Activated T-helper 1 cell treated with anti-CD3 and anti-CD28 coated beads, Interleukin-2, amount 50 U/mL, for 16 hours (primary cell): ENCODE results near the gene TBC1D22B.
"Not testable (repeated sequence)": the region's sequence is repeated elsewhere in the genome, so short reads cannot be mapped to it uniquely, and the experiment has no call there.

ENCODE experiments used
- DNase-seq, 2 donors: peaks; one replicate each; pipeline ENCODE4 v3.0.0-alpha.2; 2020; ENCODE audit warnings: low read depth in 1 of 2, low spot score in 1 of 2

Gene TBC1D22B

GRCh38 chr6:37302086-37302686 is 44.6 kb downstream of the TBC1D22B start:
- DNase-seq, result no peak

GRCh38 chr6:37303091-37303660 is 45.6 kb downstream of the TBC1D22B start:
- no peak for DNase-seq

- DNase-seq, result no peak
Measured at GRCh38 chr6:37303891-37304503, 46.4 kb downstream of the TBC1D22B start.

- no peak for DNase-seq
Measured at GRCh38 chr6:37304766-37305165, 47.2 kb downstream of the TBC1D22B start.

- no peak for DNase-seq
Measured at GRCh38 chr6:37305841-37306425, 48.4 kb downstream of the TBC1D22B start.

GRCh38 chr6:37306624-37307222 is 49.2 kb downstream of the TBC1D22B start:
- DNase-seq, result no peak

GRCh38 chr6:37307484-37307883 is 49.9 kb downstream of the TBC1D22B start:
- DNase-seq, result not testable (repeated sequence)

- no peak for DNase-seq
Measured at GRCh38 chr6:37308069-37308815, 50.7 kb downstream of the TBC1D22B start.

GRCh38 chr6:37309046-37309445 is 51.5 kb downstream of the TBC1D22B start:
- no peak for DNase-seq

GRCh38 chr6:37309692-37310091 is 52.1 kb downstream of the TBC1D22B start:
- DNase-seq, result no peak

GRCh38 chr6:37310966-37311365 is 53.4 kb downstream of the TBC1D22B start:
- DNase-seq, result no peak

- no peak for DNase-seq
Measured at GRCh38 chr6:37311741-37312473, 54.3 kb downstream of the TBC1D22B start.

GRCh38 chr6:37313723-37314486 is 56.3 kb downstream of the TBC1D22B start:
- DNase-seq, result no peak

GRCh38 chr6:37314487-37315156 is 57.0 kb downstream of the TBC1D22B start:
- no peak for DNase-seq

GRCh38 chr6:37315157-37315515 is 57.6 kb downstream of the TBC1D22B start:
- DNase-seq, result no peak

- DNase-seq, result no peak
Measured at GRCh38 chr6:37316071-37316470, 58.5 kb downstream of the TBC1D22B start.

GRCh38 chr6:37317312-37318038 is 59.9 kb downstream of the TBC1D22B start:
- no peak for DNase-seq

GRCh38 chr6:37319156-37319555 is 61.6 kb downstream of the TBC1D22B start:
- no peak for DNase-seq
